Neural cell (in vitro differentiated cells): ENCODE results near the gene IDH3B. TPM values are rescaled to one million over a fixed set of nuclear protein-coding genes. Genes with fewer than 3 reads are reported as not detected.

Source experiments
- H2AFZ ChIP-seq: fragments of 200-600, 300-800 bp; sonication (generic), shearing (Covaris generic); 2 replicates; pipeline ENCODE4 v1.6.0; 2014; ENCODE audit warnings: low read depth, mild to moderate bottlenecking, antibody characterized with exemption, low read length, moderate library complexity
- H3F3A ChIP-seq: fragments of 200-600 bp; shearing (Covaris generic); 2 replicates; pipeline ENCODE4 v1.6.1; 2016; ENCODE audit warnings: mild to moderate bottlenecking, moderate library complexity, mixed read lengths, antibody characterized with exemption, low read length; ENCODE audit not compliant: insufficient read depth, poor library complexity, severe bottlenecking
- H3K27ac ChIP-seq: fragments of 200-600, 300-800 bp; sonication (generic), shearing (Covaris generic); 2 replicates; pipeline ENCODE4 v1.5.1; 2014; ENCODE audit warnings: mild to moderate bottlenecking, low read length, moderate library complexity
- H3K27me3 ChIP-seq: fragments of 300-800, 200-600 bp; sonication (generic), shearing (Covaris generic); 2 replicates; pipeline ENCODE4 v1.6.0; 2014; ENCODE audit warnings: mild to moderate bottlenecking, low read depth, low read length, moderate library complexity; ENCODE audit not compliant: insufficient read depth
- H3K36me3 ChIP-seq: fragments of 300-800, 200-600 bp; sonication (generic), shearing (Covaris generic); 2 replicates; pipeline ENCODE4 v1.5.1; 2014; ENCODE audit warnings: mild to moderate bottlenecking, antibody characterized with exemption, low read length, moderate library complexity; ENCODE audit not compliant: insufficient read depth
- H3K4me2 ChIP-seq: fragments of 300-800, 200-600 bp; sonication (generic), shearing (Covaris generic); 2 replicates; pipeline ENCODE4 v1.6.0; 2014; ENCODE audit warnings: mild to moderate bottlenecking, low read length
- H3K4me3 ChIP-seq: fragments of 300-800, 200-600 bp; sonication (generic), shearing (Covaris generic); 2 replicates; pipeline ENCODE4 v1.5.1; 2014; ENCODE audit warnings: mild to moderate bottlenecking, low read length, moderate library complexity
- H3K79me2 ChIP-seq: fragments of 200-600 bp; shearing (Covaris generic); replicated peaks from 2 replicates; pipeline ENCODE4 v1.6.0; 2014; ENCODE audit warnings: mild to moderate bottlenecking, low read length, moderate library complexity; ENCODE audit not compliant: insufficient read depth
- H3K9ac ChIP-seq: fragments of 300-800, 200-600 bp; sonication (generic), shearing (Covaris generic); 2 replicates; pipeline ENCODE4 v1.6.1; 2016; ENCODE audit warnings: mild to moderate bottlenecking, low read length, mixed read lengths
- H3K9me2 ChIP-seq: fragments of 200-600 bp; shearing (Covaris generic); 2 replicates; pipeline ENCODE4 v1.6.1; 2016; ENCODE audit warnings: mild to moderate bottlenecking, low read length, mixed read lengths; ENCODE audit not compliant: insufficient read depth
- H3K9me3 ChIP-seq: fragments of 200-600, 300-800 bp; sonication (generic), shearing (Covaris generic); 2 replicates; pipeline ENCODE4 v1.6.1; 2016; ENCODE audit warnings: mild to moderate bottlenecking, mixed run types, low read length, moderate library complexity, mixed read lengths
- H4K20me1 ChIP-seq: fragments of 200-600 bp; shearing (Covaris generic); 2 replicates; pipeline ENCODE4 v1.6.1; 2016; ENCODE audit warnings: mild to moderate bottlenecking, mixed run types; ENCODE audit not compliant: insufficient read depth
- EP300 ChIP-seq: fragments of 450-650 bp; conservative IDR thresholded peaks from 2 replicates; pipeline ENCODE4 v1.6.1; 2014; ENCODE audit warnings: antibody characterized with exemption, mild to moderate bottlenecking, moderate library complexity; ENCODE audit not compliant: poor library complexity, severe bottlenecking
- EZH2 ChIP-seq: fragments of 200-600, 300-800 bp; shearing (Covaris generic), sonication (generic); IDR thresholded peaks from 2 replicates; pipeline ENCODE4 v1.6.1; 2014; ENCODE audit warnings: antibody characterized with exemption, low read length, borderline replicate concordance, mild to moderate bottlenecking; ENCODE audit not compliant: insufficient read depth, poor library complexity, severe bottlenecking
- MXI1 ChIP-seq: fragments of 450-650 bp; conservative IDR thresholded peaks from 2 replicates; pipeline ENCODE4 v1.6.1; 2014; ENCODE audit warnings: antibody characterized with exemption, mild to moderate bottlenecking; ENCODE audit not compliant: poor library complexity, severe bottlenecking
- POLR2AphosphoS5 ChIP-seq: IDR thresholded peaks from 2 replicates; pipeline ENCODE4 v1.6.1; 2012
- RAD21 ChIP-seq: fragments of 450-650 bp; conservative IDR thresholded peaks from 2 replicates; pipeline ENCODE4 v1.6.1; 2014; ENCODE audit warnings: antibody characterized with exemption, mild to moderate bottlenecking, moderate library complexity
- REST ChIP-seq: IDR thresholded peaks from 2 replicates; pipeline ENCODE4 v1.6.1; 2012; ENCODE audit warnings: borderline replicate concordance
- SMC3 ChIP-seq: fragments of 450-650 bp; conservative IDR thresholded peaks from 2 replicates; pipeline ENCODE4 v1.6.1; 2014; ENCODE audit warnings: antibody characterized with exemption, mild to moderate bottlenecking, moderate library complexity; ENCODE audit not compliant: poor library complexity
- TAF1 ChIP-seq: IDR thresholded peaks from 2 replicates; pipeline ENCODE4 v1.6.1; 2012; ENCODE audit warnings: low read depth
- polyA plus RNA-seq: library from polyadenylated mRNA; depleted of rRNA; stranded (reverse); fragments of >200 nt; gene quantifications from 2 replicates; pipeline ENCODE4 v1.2.3, GENCODE V29; 2014
- TF ChIP-seq, protein P1 (sequence below): fragments of 450-650 bp; IDR thresholded peaks from 2 replicates; pipeline ENCODE4 v1.5.1; 2014; ENCODE audit warnings: antibody characterized with exemption, mild to moderate bottlenecking, moderate library complexity; ENCODE audit not compliant: poor library complexity, severe bottlenecking

Gene IDH3B
- polyA plus RNA-seq, 1 donor from 2014 or later, result 307 TPM

DNA sequence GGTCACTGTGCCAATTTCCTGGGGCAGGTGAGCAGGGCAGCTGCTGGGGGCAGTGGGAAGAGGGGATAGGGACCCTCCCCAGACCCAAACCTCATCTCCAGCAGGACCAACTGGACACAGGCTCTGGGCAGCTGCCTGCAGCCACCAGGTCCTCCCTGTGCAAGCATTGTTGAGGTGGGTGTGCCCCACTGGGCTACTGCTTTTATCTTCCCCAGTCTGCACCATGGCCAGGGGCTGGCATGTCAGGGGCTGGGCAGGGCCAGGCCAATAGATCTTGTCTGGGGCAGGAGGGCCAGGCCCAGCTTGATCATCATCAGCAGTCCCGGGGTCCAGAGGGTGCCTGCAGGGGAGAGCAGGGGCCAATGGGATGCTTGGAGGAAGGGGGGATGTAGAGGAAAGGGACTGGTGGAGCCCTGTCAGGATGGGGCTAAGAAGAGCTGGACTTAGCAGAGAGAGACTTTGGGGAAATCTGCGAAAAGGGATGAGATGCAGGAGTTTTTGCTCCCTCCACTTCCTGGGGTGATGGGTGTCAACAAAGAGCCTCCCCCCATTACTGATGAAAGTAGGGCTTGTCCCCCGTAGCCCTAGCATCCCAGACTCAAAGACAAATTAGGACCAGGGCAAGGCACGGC, 34.3 kb upstream of the IDH3B start:
- Histone ChIP-seq H4K20me1 (no peaks in the 10 kb centered on the region), H3K4me2 (no peak overlapping the region), H3K79me2 (no peaks in the 10 kb centered on the region), H3K4me3 (no peak overlapping the region), H2AFZ (no peak overlapping the region), H3F3A (no peaks in the 10 kb centered on the region), H3K9me2 (no peaks in the 10 kb centered on the region), H3K27ac (no peak overlapping the region), H3K27me3 (peaks cover 15% of the 10 kb centered on the region), H3K9ac (no peak overlapping the region), H3K36me3 (no peaks in the 10 kb centered on the region), H3K9me3 (no peaks in the 10 kb centered on the region)
- TF ChIP-seq RAD21, result no peak
- no peak for TF ChIP-seq POLR2AphosphoS5
- no peak for TF ChIP-seq TAF1
- TF ChIP-seq EP300, result no peak
- TF ChIP-seq, protein P1, sequence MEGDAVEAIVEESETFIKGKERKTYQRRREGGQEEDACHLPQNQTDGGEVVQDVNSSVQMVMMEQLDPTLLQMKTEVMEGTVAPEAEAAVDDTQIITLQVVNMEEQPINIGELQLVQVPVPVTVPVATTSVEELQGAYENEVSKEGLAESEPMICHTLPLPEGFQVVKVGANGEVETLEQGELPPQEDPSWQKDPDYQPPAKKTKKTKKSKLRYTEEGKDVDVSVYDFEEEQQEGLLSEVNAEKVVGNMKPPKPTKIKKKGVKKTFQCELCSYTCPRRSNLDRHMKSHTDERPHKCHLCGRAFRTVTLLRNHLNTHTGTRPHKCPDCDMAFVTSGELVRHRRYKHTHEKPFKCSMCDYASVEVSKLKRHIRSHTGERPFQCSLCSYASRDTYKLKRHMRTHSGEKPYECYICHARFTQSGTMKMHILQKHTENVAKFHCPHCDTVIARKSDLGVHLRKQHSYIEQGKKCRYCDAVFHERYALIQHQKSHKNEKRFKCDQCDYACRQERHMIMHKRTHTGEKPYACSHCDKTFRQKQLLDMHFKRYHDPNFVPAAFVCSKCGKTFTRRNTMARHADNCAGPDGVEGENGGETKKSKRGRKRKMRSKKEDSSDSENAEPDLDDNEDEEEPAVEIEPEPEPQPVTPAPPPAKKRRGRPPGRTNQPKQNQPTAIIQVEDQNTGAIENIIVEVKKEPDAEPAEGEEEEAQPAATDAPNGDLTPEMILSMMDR, result no peak
- TF ChIP-seq SMC3, result no peak
- TF ChIP-seq MXI1, result no peak
- TF ChIP-seq REST, result no peak
- TF ChIP-seq EZH2, result no peak

GRCh38 chr20:2697768-2698167, 33.8 kb upstream of the IDH3B start:
- H3K27ac ChIP-seq, result no peak overlapping the region

More at GRCh38 chr20:2697768-2698167, 33.8 kb upstream of the IDH3B start:
- no peaks in the 10 kb centered on the region for H3K79me2 ChIP-seq
- H3K9ac ChIP-seq, result no peak overlapping the region
- H3K27me3 ChIP-seq, result peaks cover 15% of the 10 kb centered on the region
- no peaks in the 10 kb centered on the region for H3F3A ChIP-seq
- TF ChIP-seq RAD21 (no peak), EZH2 (no peak), TAF1 (no peak), REST (no peak), POLR2AphosphoS5 (no peak), SMC3 (no peak), MXI1 (no peak), EP300 (no peak)
- TF ChIP-seq, protein P1, result no peak
- no peak overlapping the region for H2AFZ ChIP-seq
- no peaks in the 10 kb centered on the region for H3K9me3 ChIP-seq
- no peaks in the 10 kb centered on the region for H3K36me3 ChIP-seq
- no peaks in the 10 kb centered on the region for H3K9me2 ChIP-seq
- no peak overlapping the region for H3K4me3 ChIP-seq
- no peaks in the 10 kb centered on the region for H4K20me1 ChIP-seq
- H3K4me2 ChIP-seq, result no peak overlapping the region
